GM18526 (cell line): Measurements from ENCODE around the gene SCIN.

Experiments used
- POLR2A ChIP-seq: IDR thresholded peaks from 3 replicates; pipeline ENCODE4 v1.6.1; 2011; ENCODE audit not compliant: insufficient read length; ENCODE audit errors: extremely low read depth

SCIN gene

GRCh38 chr7:12570534-12571461 is at the start of gene SCIN:
TSS of gene SCIN (plus strand) at chr7:12570720. CDS start at chr7:12570787, 67 bp downstream.
- TF ChIP-seq POLR2A = no peak

GRCh38 chr7:12524794-12525386 is 45.6 kb upstream of the SCIN start:
- no peak for TF ChIP-seq POLR2A

DNA sequence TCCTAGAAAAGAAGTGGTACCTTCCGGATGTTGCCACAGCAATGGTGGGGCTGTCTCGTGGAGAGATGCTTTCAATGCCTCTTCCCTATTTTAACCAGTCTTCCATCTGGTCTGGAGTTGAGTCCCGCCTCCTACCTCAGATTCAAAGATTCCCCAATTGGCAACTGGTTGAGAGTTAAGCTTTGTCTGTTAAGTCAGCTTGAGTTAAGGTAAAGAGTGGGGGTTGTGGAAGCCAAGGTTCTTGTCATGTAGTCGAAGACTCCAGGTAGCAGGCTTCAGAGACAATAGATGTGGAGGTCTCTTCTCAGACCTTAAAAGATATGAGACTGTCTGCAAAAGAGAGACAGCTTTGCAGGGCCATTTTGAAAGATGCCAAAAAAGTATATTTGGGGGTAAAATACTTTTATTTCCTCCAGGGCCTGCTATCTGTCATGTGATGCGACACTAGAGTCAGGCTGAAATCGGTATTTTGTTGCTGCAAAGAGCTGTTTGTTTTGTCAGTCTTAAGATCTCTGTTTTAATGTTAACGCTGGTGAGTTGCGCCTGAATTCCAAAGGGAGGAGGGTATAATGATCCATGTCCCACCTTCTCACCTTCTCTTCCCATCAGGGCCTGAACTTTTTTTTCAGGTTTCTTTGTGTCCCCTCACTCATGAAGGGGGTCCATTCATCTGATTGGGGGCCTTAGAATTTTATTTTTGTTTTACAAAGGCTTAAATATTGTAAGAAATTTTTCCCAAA is 40.4 kb upstream of the SCIN start:
- no peak for TF ChIP-seq POLR2A

DNA sequence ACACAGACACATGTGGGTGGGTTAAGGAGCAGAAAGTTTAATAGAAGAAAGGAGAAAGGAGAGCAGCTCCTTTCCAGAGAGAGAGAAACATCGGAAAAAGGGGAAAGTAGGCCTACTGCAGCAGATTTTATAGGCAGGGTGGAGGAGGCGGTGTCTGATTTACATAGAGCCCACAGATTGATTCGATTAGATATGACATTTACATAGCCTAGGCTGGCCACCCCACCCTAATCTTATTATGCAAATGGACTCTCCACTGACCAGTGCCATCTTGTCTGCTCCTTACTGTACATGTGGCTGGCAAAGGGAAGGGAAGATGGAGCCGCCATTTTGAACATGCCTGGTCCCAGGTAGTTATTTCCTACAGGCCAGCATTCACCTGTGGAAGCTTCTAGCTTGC is 38.7 kb upstream of the SCIN start:
- no peak for TF ChIP-seq POLR2A

DNA sequence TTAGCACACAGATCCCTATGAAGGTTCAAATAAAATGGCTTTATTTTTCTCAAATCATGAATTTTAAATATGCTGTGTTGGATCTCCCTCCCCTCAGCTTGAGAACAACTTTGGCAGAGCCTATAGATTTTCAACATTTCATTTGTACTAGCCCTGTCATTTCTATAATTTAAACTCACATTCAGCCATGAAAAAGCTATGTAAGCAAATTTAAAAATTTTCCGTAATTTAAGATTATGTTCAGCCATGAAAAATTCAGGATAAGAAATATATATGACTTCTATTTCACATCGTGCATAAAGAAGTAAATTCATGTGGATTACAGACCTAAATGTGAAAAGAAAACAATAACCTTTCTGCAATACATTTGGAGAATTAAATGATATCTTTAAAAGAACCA is 36.5 kb upstream of the SCIN start:
- TF ChIP-seq POLR2A = no peak

DNA sequence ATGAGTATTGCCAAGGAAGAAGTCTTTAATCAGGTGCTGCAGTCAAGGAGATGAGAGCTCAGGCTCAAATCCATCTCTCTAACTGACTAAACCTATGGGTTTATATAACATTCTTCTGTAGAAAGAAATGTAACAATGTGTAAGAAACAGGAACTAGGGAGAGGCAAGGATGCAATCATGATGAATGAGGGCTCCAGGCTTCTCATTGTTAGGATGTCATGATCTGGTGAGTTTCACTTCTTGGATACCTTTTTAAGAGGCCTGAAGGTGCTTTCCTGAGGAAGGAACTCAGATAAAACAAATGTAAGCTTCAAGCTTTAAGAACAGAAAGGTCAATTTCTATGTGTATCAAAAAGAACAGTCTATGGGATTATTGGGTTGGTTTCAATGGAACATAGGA is 30.8 kb upstream of the SCIN start:
- no peak for TF ChIP-seq POLR2A

GRCh38 chr7:12540850-12541249 is 29.7 kb upstream of the SCIN start:
- TF ChIP-seq POLR2A = no peak

DNA sequence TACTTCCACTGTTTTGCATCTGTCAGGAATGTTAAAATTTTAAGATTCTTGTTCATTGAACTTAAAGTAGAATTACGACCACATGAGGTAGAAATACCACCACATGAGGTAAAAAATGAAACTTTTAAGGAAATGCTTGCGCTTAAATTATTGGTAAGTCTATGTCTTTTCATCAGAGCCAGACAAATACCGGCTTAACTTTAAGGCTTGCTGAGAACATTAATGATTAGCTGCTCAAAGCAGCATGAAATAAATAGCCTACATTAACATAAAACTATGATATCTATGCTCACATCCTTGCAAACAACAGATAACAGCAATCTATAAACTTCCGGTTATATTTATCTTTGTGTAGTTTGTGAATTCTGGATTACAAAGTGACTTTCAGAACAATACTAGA is 26.9 kb upstream of the SCIN start:
- no peak for TF ChIP-seq POLR2A

- TF ChIP-seq POLR2A = no peak
Measured at GRCh38 chr7:12549106-12549505, 21.4 kb upstream of the SCIN start.

- TF ChIP-seq POLR2A = no peak
Measured at GRCh38 chr7:12550956-12551355, 19.6 kb upstream of the SCIN start.

- TF ChIP-seq POLR2A = no peak
Measured at GRCh38 chr7:12552876-12553275, 17.6 kb upstream of the SCIN start.

DNA sequence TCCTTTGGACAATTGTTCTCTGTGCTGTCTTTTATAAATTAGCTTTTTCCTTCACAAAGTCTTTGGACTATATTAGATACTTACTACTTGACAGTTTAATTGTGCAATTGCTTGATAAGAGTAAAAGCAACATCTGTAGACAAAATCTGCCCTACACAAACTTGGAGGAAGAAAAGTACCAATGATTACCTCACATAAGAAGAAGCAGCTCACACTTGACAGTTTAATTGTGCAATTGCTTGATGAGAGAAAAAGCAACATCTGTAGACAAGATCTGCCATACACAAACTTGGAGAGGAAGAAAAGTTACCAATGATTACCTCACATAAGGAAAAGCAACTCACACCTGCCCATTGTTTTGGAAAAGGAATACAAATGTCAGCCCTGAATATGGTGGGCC is 17.1 kb upstream of the SCIN start:
- no peak for TF ChIP-seq POLR2A

DNA sequence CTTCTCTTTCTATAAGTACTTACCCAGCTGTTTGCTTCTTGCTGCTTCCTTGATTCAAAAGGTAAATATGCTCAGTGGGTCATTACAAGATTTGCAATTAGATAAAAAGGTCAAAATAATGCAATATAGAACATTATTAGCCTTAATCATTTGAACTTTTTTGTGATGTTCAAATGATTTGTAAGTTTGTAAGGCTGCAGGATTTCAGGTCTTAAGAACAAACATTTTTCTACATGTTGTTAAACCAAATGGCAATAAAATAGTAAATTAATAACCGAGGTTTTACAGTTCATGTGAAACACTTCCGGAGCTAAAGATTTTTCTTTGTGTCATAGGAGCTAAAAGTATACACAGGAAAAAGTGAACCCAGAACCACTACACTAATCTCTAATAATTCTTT is 16.2 kb upstream of the SCIN start:
- no peak for TF ChIP-seq POLR2A

GRCh38 chr7:12554872-12555271 is 15.6 kb upstream of the SCIN start:
- TF ChIP-seq POLR2A = no peak

DNA sequence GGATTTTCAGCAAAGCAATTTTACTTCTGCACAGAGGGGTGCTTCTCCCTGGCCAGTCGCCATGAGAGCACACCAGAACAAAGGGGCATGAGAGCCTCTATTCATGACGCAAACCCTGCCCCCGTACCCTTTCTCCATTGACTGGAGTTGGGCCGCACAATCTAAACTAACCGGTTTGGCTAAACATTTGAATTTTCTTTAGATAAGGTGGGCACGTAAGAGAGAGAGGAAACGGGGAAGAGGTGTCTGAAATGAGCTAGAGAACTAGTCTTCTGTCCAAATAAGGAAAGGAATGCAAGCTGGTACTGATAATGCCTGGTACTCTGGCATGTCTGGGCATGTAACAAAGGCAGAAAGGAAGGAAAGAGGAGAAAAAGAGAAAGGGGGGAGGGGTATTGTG is 13.2 kb upstream of the SCIN start:
- no peak for TF ChIP-seq POLR2A
